Stimulated activated naive CD8-positive, alpha-beta T cell treated with anti-CD3 and anti-CD28 coated beads, Interleukin-15, amount 100 ng/mL, for 72 hours (primary cell): ENCODE results near the gene LRTM2.

Experiments
- ATAC-seq: fragments of 150-1000 bp; cut with Tn5 transposase; 2 replicates; pipeline ENCODE4 v1.10.0; 2021; ENCODE audit warnings: mild to moderate bottlenecking, moderate library complexity
- DNase-seq, 2 donors: peaks; one replicate each; pipeline ENCODE4 v3.0.0; 2021 to 2022
- H3K27ac Mint-ChIP-seq, 2 donors: one replicate each; pipeline ENCODE4 v1.8.0; 2022; ENCODE audit warnings: mild to moderate bottlenecking in 2 of 2, mixed read lengths in 2 of 2, moderate library complexity in 2 of 2
- H3K27me3 Mint-ChIP-seq: one replicate; pipeline ENCODE4 v1.8.0; 2022; ENCODE audit warnings: mixed read lengths
- H3K4me1 Mint-ChIP-seq: one replicate; pipeline ENCODE4 v1.8.0; 2022; ENCODE audit warnings: mild to moderate bottlenecking, mixed read lengths
- H3K4me3 Mint-ChIP-seq, 2 donors: one replicate each; pipeline ENCODE4 v1.8.0; 2022; ENCODE audit warnings: mild to moderate bottlenecking in 2 of 2, mixed read lengths in 2 of 2, moderate library complexity in 1 of 2
- H3K9me3 Mint-ChIP-seq, 2 donors: one replicate each; pipeline ENCODE4 v1.8.0; 2022; ENCODE audit warnings: mixed read lengths in 2 of 2

The LRTM2 gene

DNA sequence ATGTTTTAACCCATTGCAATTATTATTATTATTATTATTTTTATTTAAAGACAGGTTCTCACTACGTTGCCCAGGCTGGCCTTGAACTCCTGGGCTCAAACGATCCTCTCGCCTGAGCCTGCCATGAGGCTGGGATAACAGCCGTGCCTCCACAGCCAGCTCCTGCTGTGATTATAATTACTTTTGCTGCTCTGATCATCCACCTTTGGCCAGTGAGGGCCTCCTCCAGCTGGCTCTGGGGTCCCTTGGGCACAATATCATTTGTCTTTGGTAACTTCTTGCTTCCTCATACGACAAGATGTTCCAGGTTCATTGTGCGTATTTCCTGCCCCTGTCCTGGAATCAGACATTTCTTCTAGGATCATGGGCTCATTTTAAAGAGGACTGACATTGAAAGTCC is 28.4 kb downstream of the LRTM2 start:
- H3K9me3 Mint-ChIP-seq = no peaks in the 10 kb centered on the region
- H3K4me3 Mint-ChIP-seq = no peak overlapping the region
- peaks cover 6% of the 10 kb centered on the region for H3K27me3 Mint-ChIP-seq
- DNase-seq (no peak), ATAC-seq (no peak)
- H3K27ac Mint-ChIP-seq = no peak overlapping the region
- no peaks in the 10 kb centered on the region for H3K4me1 Mint-ChIP-seq

- no peaks in the 10 kb centered on the region for H3K27me3 Mint-ChIP-seq
Observed at GRCh38 chr12:1851151-1851701, 30.9 kb downstream of the LRTM2 start.

GRCh38 chr12:1852076-1852475 is 31.7 kb downstream of the LRTM2 start:
- no peaks in the 10 kb centered on the region for H3K4me1 Mint-ChIP-seq
- ATAC-seq = no peak

More at GRCh38 chr12:1851151-1851701, 30.9 kb downstream of the LRTM2 start:
- ATAC-seq (no peak), DNase-seq (no peak)
- Mint-ChIP-seq H3K27ac (no peak overlapping the region), H3K9me3 (no peaks in the 10 kb centered on the region), H3K4me3 (no peak overlapping the region), H3K4me1 (no peaks in the 10 kb centered on the region)

GRCh38 chr12:1853716-1854115 is 33.4 kb downstream of the LRTM2 start:
- no peaks in the 10 kb centered on the region for H3K9me3 Mint-ChIP-seq
- no peaks in the 10 kb centered on the region for H3K4me1 Mint-ChIP-seq
- H3K27me3 Mint-ChIP-seq = no peaks in the 10 kb centered on the region
- H3K27ac Mint-ChIP-seq = no peak overlapping the region
- ATAC-seq (no peak), DNase-seq (no peak)
- H3K4me3 Mint-ChIP-seq = no peak overlapping the region

More at GRCh38 chr12:1852076-1852475, 31.7 kb downstream of the LRTM2 start:
- Mint-ChIP-seq H3K4me3 (no peak overlapping the region), H3K27ac (no peak overlapping the region), H3K27me3 (no peaks in the 10 kb centered on the region), H3K9me3 (no peaks in the 10 kb centered on the region)
- no peak for DNase-seq

DNA sequence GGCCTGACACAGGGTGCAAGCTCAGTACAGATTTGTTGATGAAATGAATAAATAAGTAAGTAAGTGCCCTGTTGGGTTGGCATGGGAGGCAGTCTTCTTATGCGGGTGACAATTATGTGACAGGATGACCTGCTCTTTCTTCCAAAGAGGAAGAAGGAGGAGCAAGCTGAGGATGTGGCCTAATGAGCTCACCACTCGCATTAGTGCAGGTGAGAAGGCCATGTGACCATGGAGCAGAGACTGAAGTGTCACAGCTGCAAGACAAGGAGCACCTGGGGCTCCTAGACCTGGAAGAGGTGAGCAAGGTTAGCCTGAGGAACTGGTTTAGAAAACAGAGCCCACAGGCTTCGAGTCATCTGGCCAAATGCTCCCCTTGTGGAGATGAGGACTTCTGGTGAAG is 34.9 kb downstream of the LRTM2 start:
- Mint-ChIP-seq H3K27ac (no peak overlapping the region), H3K27me3 (no peaks in the 10 kb centered on the region), H3K4me3 (no peak overlapping the region), H3K4me1 (no peaks in the 10 kb centered on the region), H3K9me3 (no peaks in the 10 kb centered on the region)
- ATAC-seq (no peak), DNase-seq (no peak)

- Mint-ChIP-seq H3K4me1 (no peaks in the 10 kb centered on the region), H3K9me3 (no peaks in the 10 kb centered on the region), H3K4me3 (no peak overlapping the region), H3K27ac (peak overlapping the region; percentile 3 to 55), H3K27me3 (no peaks in the 10 kb centered on the region)
- DNase-seq (no peak), ATAC-seq (no peak)
Observed at GRCh38 chr12:1857086-1857485, 36.7 kb downstream of the LRTM2 start.

DNA sequence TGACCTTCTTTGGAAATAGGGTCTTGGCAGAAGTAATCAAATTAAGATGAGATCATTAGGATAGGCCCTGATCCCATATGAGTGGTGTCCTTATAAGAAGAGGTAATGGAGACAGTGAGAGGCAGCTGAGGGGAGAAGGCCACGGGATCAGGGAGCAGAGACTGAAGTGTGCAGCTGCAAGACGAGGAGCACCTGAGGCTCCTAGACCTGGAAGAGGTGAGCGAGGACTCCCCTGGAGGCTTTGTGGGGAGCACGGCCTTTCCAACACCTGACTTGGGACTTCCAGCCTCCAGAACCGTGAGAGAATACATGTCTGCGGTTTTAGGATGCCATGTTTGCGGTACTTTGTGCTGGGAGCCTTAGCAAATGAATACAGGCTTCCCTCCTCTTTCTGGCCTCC is 37.5 kb downstream of the LRTM2 start:
- no peak overlapping the region for H3K27ac Mint-ChIP-seq
- no peak overlapping the region for H3K4me3 Mint-ChIP-seq
- DNase-seq (no peak), ATAC-seq (no peak)
- no peaks in the 10 kb centered on the region for H3K9me3 Mint-ChIP-seq
- no peaks in the 10 kb centered on the region for H3K27me3 Mint-ChIP-seq
- no peaks in the 10 kb centered on the region for H3K4me1 Mint-ChIP-seq

DNA sequence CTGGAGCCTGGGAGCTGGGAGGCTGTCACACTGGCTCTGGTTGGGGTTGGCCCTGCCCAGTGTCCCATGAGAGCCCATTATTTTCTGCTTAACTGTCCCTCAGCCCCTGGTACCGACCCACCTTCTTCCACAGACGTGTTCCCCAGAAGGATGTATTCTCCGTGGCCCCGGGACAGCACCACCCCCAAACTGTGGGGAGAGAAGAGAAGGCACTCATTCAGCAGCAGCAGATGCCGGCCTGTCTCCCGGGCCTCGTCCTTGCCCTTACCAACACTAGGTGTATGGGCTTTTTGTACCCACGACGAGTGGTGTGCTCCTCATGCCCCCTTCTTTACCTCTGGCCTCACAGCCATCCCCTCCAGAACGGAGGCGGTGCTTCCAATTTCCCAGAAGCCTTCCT is 38.1 kb downstream of the LRTM2 start:
- no peaks in the 10 kb centered on the region for H3K27me3 Mint-ChIP-seq
- H3K4me1 Mint-ChIP-seq = no peaks in the 10 kb centered on the region
- no peak for DNase-seq
- no peak overlapping the region for H3K27ac Mint-ChIP-seq
- H3K4me3 Mint-ChIP-seq = no peak overlapping the region
- no peaks in the 10 kb centered on the region for H3K9me3 Mint-ChIP-seq
- ATAC-seq = no peak

- Mint-ChIP-seq H3K4me3 (no peak overlapping the region), H3K27ac (no peak overlapping the region), H3K4me1 (no peaks in the 10 kb centered on the region), H3K27me3 (no peaks in the 10 kb centered on the region), H3K9me3 (no peaks in the 10 kb centered on the region)
- DNase-seq = no peak
- ATAC-seq = no peak
Observed at GRCh38 chr12:1859643-1860042, 39.3 kb downstream of the LRTM2 start.

DNA sequence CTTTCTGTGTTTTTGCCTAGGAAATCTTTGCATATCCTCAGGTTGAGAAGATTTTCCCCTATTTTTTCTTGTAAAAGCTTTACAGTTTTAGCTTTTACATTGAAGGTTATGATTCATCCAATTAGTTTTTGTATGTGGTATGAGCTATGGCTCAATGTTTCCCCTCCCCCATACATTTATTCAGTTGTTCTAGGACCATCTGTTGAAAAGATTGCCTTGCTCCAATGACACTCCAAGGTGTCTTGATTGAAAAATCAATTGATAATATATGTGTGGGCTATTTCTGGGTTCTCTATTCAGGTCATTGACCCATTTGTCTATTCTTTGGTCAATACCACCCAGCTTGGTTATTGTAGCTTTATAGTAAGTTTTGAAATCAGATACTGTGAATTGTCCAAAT is 42.6 kb downstream of the LRTM2 start:
- H3K27me3 Mint-ChIP-seq = peaks cover 9% of the 10 kb centered on the region
- H3K9me3 Mint-ChIP-seq = no peaks in the 10 kb centered on the region
- no peak overlapping the region for H3K27ac Mint-ChIP-seq
- no peaks in the 10 kb centered on the region for H3K4me1 Mint-ChIP-seq
- no peak overlapping the region for H3K4me3 Mint-ChIP-seq
- DNase-seq = no peak
- ATAC-seq = no peak

DNA sequence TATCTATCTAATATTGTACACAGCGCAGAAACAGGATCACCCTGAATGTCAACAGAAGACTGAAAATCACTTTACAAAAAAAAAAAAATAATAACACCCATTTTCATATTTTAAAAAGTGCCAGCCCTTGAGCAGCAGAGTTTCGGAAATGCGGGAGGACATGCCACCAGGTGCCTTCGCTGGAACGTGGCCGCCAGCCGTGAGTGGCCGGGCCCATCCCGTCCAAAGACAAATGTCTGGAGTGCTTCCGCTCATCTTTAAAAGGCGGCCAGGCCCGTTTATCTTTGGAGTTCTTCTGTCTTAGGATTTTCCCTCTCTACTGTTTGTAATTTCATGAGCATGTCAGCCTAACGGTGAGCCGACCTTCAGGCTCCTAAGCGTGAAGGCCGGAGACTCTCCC is 43.5 kb downstream of the LRTM2 start:
- Mint-ChIP-seq H3K27me3 (peaks cover 9% of the 10 kb centered on the region), H3K4me1 (no peaks in the 10 kb centered on the region), H3K4me3 (no peak overlapping the region), H3K27ac (no peak overlapping the region), H3K9me3 (no peaks in the 10 kb centered on the region)
- no peak for DNase-seq
- no peak for ATAC-seq

DNA sequence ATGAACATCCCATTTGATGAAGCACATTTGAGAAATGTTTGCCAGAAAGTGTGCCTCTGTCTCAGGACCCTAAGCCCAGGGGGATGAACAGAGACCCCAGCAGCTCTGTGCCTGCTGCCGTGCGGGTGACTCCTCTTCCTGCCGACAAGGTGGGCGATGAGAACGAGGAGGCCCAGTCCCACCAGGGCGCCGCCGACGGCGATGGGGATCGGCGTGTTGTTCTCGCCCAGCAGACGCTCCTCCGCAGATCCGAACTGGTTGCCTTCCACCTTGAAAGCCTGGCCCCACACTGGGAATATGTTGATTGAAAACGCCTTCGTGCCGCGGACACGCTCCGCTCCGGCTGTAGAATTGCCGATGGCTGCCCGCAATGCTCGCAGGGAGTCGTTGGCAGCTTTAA is 44.1 kb downstream of the LRTM2 start:
- H3K4me3 Mint-ChIP-seq = no peak overlapping the region
- H3K27ac Mint-ChIP-seq = no peak overlapping the region
- peaks cover 0 to 1% of the 10 kb centered on the region in 2 donors for H3K9me3 Mint-ChIP-seq
- ATAC-seq (no peak), DNase-seq (no peak)
- no peaks in the 10 kb centered on the region for H3K4me1 Mint-ChIP-seq
- peaks cover 9% of the 10 kb centered on the region for H3K27me3 Mint-ChIP-seq

DNA sequence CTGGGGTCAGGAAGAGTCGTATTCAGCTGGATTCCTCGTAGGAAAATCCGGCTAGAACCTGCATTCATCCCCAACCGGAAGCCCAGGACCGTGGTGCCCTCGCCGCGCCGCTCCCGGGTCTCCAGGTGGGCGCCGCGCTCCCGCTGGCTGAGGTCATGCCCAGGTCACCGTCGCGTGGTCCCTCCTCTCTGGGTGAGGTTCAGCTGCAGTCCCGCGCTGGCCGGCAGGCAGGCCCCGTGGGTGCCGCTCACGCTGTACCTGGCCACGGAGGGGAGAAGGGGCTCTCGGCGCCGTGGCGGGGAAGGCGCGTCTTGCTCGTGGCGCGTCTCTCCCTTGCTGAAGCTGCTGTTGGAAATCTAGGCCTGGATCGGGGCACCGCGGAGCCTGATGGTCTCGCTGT is 44.5 kb downstream of the LRTM2 start:
- Mint-ChIP-seq H3K9me3 (peaks cover 0 to 5% of the 10 kb centered on the region in 2 donors), H3K27me3 (peaks cover 9% of the 10 kb centered on the region), H3K4me3 (no peak overlapping the region), H3K4me1 (no peaks in the 10 kb centered on the region), H3K27ac (no peak overlapping the region)
- no peak for ATAC-seq
- DNase-seq = no peak

DNA sequence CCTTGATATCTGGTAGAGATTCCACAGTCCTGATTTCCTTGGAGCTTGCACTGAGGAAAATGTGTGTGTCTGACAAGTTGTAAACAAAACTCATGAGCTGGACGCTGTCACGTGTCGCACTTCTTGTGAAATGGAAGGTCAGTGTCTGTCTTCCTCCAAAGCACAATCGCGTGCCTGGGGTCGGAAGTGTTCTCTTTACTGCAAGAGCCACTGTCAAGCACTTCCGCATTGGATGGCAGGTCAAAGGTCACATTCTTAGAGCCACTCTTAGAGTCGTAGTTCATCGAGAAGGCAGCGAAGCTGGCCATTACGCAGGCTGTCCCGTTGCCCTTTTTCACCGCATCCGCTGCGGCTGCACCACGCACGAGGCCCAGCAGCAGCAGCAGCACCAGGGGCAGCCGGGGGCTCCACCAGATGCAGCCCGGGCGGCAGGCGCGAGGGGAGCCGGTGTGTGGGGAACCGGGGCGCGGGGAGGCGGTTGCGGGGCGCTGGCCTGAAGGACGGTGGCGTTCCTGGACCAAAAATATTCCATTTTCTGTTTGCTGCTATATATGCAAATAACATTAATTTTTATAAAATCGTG is 45.0 kb downstream of the LRTM2 start:
- DNase-seq (no peak), ATAC-seq (no peak)
- H3K27me3 Mint-ChIP-seq = peaks cover 9% of the 10 kb centered on the region
- peaks cover under 1 to 5% of the 10 kb centered on the region in 2 donors for H3K9me3 Mint-ChIP-seq
- no peaks in the 10 kb centered on the region for H3K4me1 Mint-ChIP-seq
- H3K27ac Mint-ChIP-seq = no peak overlapping the region
- H3K4me3 Mint-ChIP-seq = no peak overlapping the region

DNA sequence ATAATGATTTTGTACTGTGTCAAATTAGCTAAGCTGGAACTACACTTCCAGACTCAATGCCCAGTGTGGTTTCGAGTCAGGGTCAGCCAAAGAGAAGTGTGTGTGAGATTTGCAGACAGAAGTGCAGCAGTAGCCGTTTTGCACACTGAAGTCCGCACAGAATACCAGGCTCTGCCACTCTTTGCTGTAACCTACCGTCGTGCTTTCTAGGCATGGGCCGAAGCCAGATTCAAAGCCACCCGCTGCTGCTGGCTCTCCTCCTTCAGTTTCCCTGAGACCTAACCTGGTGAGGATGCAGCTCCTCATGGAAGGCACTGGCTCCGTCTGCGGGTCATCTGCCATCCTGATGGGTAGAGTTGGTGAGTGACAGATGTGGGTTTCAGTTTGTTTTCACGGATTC is 48.8 kb downstream of the LRTM2 start:
- H3K4me3 Mint-ChIP-seq = no peak overlapping the region
- no peak overlapping the region for H3K27ac Mint-ChIP-seq
- H3K27me3 Mint-ChIP-seq = peaks cover 9% of the 10 kb centered on the region
- ATAC-seq (no peak), DNase-seq (no peak)
- H3K9me3 Mint-ChIP-seq = peaks cover 11 to 13% of the 10 kb centered on the region in 2 donors
- no peaks in the 10 kb centered on the region for H3K4me1 Mint-ChIP-seq

DNA sequence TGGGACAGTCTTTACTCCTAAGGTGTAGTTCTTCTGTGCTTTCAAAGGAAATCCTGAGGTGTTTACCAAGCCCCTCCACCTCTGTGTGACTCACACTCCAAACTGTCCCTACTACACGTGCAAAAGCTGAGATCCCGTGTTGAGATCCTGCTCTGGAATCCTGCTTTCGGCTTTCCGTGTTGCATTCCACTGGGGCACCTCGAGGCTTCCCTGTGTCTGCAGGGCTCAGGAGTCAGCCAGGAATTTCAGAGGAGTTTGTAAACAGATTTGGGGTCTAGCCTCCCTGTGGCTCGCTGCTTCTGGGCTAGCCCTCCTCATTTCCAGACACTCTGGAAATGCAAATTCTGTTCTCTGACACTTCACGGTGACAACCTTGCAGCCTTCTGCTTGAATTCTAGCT is 49.7 kb downstream of the LRTM2 start:
- Mint-ChIP-seq H3K27ac (no peak overlapping the region), H3K9me3 (peaks cover 11 to 13% of the 10 kb centered on the region in 2 donors), H3K27me3 (peaks cover 8% of the 10 kb centered on the region), H3K4me3 (no peak overlapping the region), H3K4me1 (no peaks in the 10 kb centered on the region)
- DNase-seq (no peak), ATAC-seq (no peak)
